ENCODE results near the gene AKAP12. TPM values are rescaled to one million over a fixed set of nuclear protein-coding genes. Genes with fewer than 3 reads are reported as not detected.
"Not testable (repeated sequence)": the region's sequence is repeated elsewhere in the genome, so short reads cannot be mapped to it uniquely, and the experiment has no call there.

The AKAP12 gene
- total RNA-seq, 1 donor from 2014 or later = 430 TPM

DNA sequence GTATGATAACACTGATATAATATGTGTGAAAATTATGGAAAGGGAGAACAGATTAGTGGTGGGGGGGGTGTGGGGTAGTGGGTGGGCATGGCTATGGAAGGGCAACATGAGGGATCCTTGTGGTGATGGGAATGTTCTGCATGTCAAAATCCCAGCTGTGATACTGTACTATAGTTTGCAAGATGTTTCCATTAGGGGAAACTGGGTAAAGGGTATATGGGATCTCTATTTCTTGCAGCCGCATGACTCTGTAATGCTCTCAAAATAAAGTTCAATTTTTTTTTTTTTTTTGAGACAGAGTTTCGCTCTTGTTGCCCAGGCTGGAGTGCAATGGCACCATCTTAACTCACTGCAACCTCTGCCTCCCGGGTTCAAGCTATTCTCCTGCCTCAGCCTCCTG is 137.3 kb downstream of the AKAP12 start:
- DNase-seq (ENCODE audit: low read depth) = no peak
- TF ChIP-seq, protein P1, sequence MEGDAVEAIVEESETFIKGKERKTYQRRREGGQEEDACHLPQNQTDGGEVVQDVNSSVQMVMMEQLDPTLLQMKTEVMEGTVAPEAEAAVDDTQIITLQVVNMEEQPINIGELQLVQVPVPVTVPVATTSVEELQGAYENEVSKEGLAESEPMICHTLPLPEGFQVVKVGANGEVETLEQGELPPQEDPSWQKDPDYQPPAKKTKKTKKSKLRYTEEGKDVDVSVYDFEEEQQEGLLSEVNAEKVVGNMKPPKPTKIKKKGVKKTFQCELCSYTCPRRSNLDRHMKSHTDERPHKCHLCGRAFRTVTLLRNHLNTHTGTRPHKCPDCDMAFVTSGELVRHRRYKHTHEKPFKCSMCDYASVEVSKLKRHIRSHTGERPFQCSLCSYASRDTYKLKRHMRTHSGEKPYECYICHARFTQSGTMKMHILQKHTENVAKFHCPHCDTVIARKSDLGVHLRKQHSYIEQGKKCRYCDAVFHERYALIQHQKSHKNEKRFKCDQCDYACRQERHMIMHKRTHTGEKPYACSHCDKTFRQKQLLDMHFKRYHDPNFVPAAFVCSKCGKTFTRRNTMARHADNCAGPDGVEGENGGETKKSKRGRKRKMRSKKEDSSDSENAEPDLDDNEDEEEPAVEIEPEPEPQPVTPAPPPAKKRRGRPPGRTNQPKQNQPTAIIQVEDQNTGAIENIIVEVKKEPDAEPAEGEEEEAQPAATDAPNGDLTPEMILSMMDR (conservative IDR thresholded peaks at IDR 0.05; ENCODE audit: low read depth, low read length) = no peak
- H3K4me3 ChIP-seq (ENCODE audit: low read depth, low read length) = no peak overlapping the region

DNA sequence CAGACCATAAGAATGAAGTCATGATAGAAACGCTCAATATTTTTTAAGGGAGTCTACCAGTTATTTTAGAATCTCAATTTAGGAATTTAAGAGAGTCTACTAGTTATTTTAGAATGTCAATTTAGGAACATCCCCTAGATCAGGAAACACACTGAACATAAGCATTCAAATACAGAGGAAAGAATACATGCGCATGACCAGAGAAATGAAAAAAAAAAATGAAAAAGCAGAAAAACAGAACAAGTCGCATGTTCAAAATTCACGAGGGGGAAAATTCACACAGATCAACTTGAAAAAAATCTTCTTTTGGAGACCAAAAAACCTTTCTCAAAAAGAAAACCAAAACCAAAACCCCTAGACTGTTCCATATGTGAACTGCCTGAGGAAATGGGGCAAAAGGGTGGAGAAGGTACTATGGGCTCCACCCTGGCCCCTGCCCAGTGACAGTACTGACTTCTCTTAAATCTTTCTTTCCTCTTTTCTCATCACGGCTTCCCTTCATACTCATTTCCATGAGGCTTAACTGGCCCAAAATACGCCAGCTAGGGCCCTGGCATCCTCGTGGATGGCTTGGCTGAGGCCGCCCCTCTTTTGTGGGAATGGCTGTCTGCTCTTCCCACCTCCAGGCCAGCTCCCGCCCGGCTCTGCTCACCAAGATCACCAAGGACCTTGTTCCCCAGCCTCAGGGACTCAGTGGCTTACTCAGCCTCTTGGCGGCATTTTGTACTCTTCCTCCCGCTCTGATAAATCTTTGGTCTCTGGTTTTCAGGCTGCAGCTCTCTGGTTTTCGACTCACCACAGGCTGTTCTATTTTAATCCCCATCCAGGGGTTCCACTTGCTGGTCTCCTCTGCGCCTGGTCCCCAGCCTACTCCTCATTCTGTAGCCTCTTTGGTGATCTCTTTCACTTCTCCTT is 140.4 kb downstream of the AKAP12 start:
- TF ChIP-seq, protein P1 (conservative IDR thresholded peaks at IDR 0.05; ENCODE audit: low read depth, low read length) = no peak
- no peak for DNase-seq (ENCODE audit: low read depth)
- no peak overlapping the region for H3K4me3 ChIP-seq (ENCODE audit: low read depth, low read length)

DNA sequence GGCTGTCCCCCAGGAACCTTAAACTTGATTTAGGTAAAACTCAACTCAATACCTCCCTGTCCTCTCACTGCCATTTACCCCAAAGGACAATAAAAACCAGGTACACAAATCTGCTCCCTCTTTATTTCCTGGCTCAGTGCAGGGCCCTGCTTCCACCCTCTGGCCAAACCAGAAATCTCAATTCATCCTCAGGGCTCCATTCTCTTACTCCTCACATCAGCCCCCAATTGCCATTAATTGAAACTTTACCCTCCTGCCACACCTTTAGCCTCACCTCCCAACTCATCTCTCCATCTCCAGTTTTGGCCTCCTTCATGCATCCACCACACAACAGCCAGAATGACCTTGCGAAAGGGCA is 141.1 kb downstream of the AKAP12 start:
- TF ChIP-seq, protein P1 (conservative IDR thresholded peaks at IDR 0.05; ENCODE audit: low read depth, low read length) = no peak
- H3K4me3 ChIP-seq (ENCODE audit: low read depth, low read length) = no peak overlapping the region
- DNase-seq (ENCODE audit: low read depth) = no peak

- no peak for DNase-seq (ENCODE audit: low read depth)
- TF ChIP-seq, protein P1 (conservative IDR thresholded peaks at IDR 0.05; ENCODE audit: low read depth, low read length) = no peak
- H3K4me3 ChIP-seq (ENCODE audit: low read depth, low read length) = no peak overlapping the region
Measured at GRCh38 chr6:151381722-151382121, 142.0 kb downstream of the AKAP12 start.

DNA sequence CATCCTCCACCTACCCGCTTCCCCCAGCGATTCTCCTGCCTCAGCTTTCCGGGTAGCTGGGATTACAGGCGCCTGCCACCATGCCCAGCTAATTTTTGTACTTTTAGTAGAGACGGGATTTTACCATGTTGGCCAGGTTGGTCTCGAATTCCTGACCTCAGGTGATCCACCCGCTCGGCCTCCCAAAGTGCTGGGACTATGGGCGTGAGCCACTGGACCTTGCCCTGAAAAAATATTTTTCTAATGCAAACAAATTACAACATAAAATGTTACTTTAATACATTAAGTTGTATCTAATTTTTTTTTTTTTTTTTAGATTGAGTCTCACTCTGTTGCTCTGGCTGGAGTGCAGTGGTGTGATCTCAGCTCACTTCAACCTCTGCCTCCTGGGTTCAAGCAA is 142.9 kb downstream of the AKAP12 start:
- not testable (repeated sequence) for DNase-seq (ENCODE audit: low read depth); H3K4me3 ChIP-seq (ENCODE audit: low read depth, low read length)

DNA sequence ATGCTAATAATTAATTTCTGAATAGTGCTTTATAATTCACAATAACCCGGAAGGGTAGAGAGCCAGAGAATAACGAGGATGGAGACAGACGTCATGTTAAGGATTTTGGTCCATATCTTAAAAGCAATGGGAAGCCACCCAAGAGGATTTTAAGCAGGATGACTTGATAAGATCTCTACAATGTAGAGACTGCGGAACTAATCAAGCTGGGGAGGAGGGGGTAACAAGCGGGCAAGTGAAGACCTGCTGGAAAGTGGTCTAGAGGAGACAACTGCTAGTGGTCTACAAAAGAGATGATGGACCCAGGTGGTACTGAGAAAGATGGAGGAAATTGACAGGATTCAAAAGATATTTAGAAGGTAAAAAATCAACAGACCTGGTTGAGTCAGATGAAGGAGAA is 144.4 kb downstream of the AKAP12 start:
- H3K4me3 ChIP-seq (ENCODE audit: low read depth, low read length) = no peak overlapping the region
- TF ChIP-seq, protein P1 (conservative IDR thresholded peaks at IDR 0.05; ENCODE audit: low read depth, low read length) = no peak
- no peak for DNase-seq (ENCODE audit: low read depth)

GRCh38 chr6:151385177-151385576 is 145.4 kb downstream of the AKAP12 start:
- H3K4me3 ChIP-seq (ENCODE audit: low read depth, low read length) = no peak overlapping the region
- TF ChIP-seq, protein P1 (conservative IDR thresholded peaks at IDR 0.05; ENCODE audit: low read depth, low read length) = no peak
- no peak for DNase-seq (ENCODE audit: low read depth)

Data from epithelial cell of proximal tubule (primary cell).